ENCODE results near the gene E2F6. TPM values are rescaled to one million over a fixed set of nuclear protein-coding genes. Genes with fewer than 3 reads are reported as not detected.
A peak's percentile ranks its signal among the peaks of the same experiment; 100 is the strongest.

E2F6 gene
- total RNA-seq, 6 donors from 2014 or later, result 5.3 to 15.8 (median 13.4) TPM

DNA sequence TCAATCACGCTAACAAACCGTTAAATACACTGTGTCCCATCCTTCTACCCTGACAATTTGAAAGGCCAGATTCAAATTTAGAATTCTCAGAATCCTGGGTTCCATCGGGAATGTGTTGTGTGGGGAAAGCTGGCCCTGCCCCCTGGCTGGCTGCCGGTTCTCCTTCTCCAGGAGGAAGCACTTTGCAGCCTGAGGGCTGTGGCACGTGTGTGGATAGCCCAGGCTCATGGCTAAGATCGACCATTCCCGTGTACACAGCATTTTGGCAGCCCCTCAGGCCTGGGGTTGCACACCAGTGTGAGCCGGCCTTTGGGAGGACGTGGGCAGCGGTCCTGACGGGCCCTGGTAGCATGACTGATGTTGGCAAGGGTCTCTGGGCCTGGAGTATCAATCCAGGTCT lies 70.6 kb downstream of the E2F6 start:
- Histone ChIP-seq H3K36me3 (no peaks in the 10 kb centered on the region), H3K9me3 (no peaks in the 10 kb centered on the region), H3K27me3 (no peaks in the 10 kb centered on the region), H3K4me1 (peaks cover 7 to 34% (median 13%) of the 10 kb centered on the region in 4 donors), H3K4me3 (no peak overlapping the region), H3K27ac (no peak overlapping the region)
- peak in 1 of 2 donors; percentile 49 for DNase-seq
- ATAC-seq (ENCODE audit: low FRiP score in 2 of 2), result no peak
- TF ChIP-seq POLR2A (IDR thresholded peaks at IDR 0.05) (no peak), POLR2AphosphoS5 (IDR thresholded peaks at IDR 0.05) (no peak), EP300 (IDR thresholded peaks at IDR 0.05) (no peak)
- TF ChIP-seq, protein P1, sequence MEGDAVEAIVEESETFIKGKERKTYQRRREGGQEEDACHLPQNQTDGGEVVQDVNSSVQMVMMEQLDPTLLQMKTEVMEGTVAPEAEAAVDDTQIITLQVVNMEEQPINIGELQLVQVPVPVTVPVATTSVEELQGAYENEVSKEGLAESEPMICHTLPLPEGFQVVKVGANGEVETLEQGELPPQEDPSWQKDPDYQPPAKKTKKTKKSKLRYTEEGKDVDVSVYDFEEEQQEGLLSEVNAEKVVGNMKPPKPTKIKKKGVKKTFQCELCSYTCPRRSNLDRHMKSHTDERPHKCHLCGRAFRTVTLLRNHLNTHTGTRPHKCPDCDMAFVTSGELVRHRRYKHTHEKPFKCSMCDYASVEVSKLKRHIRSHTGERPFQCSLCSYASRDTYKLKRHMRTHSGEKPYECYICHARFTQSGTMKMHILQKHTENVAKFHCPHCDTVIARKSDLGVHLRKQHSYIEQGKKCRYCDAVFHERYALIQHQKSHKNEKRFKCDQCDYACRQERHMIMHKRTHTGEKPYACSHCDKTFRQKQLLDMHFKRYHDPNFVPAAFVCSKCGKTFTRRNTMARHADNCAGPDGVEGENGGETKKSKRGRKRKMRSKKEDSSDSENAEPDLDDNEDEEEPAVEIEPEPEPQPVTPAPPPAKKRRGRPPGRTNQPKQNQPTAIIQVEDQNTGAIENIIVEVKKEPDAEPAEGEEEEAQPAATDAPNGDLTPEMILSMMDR (IDR thresholded peaks at IDR 0.05), result no peak
- 40 to 74% methylated on average over 8 to 10 of the region's 11 CpGs for WGBS, 2 donors

Other genes starting within 250 kb of the E2F6 start
- 10 to 100 TPM; 37.6 to 99.7 (median 56.2) TPM for gene ROCK2, start 121.5 kb downstream of the E2F6 start, total RNA-seq
- gene GREB1, start 67.9 kb upstream of the E2F6 start, total RNA-seq, result 1 to 10 TPM in 5 of 6 donors, under 1 TPM in 1; 0.39 to 5.4 (median 1.6) TPM
- not detected for gene NTSR2, start 204.0 kb upstream of the E2F6 start, total RNA-seq